ENCODE measurements around the gene PLEKHG2.

GRCh38 chr19:39382991-39383828, 29.3 kb upstream of the PLEKHG2 start:
- TF ChIP-seq, protein P1, sequence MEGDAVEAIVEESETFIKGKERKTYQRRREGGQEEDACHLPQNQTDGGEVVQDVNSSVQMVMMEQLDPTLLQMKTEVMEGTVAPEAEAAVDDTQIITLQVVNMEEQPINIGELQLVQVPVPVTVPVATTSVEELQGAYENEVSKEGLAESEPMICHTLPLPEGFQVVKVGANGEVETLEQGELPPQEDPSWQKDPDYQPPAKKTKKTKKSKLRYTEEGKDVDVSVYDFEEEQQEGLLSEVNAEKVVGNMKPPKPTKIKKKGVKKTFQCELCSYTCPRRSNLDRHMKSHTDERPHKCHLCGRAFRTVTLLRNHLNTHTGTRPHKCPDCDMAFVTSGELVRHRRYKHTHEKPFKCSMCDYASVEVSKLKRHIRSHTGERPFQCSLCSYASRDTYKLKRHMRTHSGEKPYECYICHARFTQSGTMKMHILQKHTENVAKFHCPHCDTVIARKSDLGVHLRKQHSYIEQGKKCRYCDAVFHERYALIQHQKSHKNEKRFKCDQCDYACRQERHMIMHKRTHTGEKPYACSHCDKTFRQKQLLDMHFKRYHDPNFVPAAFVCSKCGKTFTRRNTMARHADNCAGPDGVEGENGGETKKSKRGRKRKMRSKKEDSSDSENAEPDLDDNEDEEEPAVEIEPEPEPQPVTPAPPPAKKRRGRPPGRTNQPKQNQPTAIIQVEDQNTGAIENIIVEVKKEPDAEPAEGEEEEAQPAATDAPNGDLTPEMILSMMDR (IDR thresholded peaks at IDR 0.05), result no peak
- no peak for TF ChIP-seq POLR2A (IDR thresholded peaks at IDR 0.05)
